ENCODE results near the gene PAGE4. TPM values are rescaled to one million over a fixed set of nuclear protein-coding genes. Genes with fewer than 3 reads are reported as not detected.

Gene PAGE4
- total RNA-seq, 2 experiments from 2014 or later: not detected

GRCh38 chrX:49879656-49880277 is 50.7 kb downstream of the PAGE4 start:
- TF ChIP-seq CTCF (IDR thresholded peaks at IDR 0.05): no peak
- no peaks in the 10 kb centered on the region for H3K27me3 Mint-ChIP-seq
- H3K4me3 Mint-ChIP-seq: peak overlapping the region; percentile 89
- ChIA-PET CTCF (interaction anchor here (1.0 to 1.9 kb wide), 3 partner anchors 39 to 42 kb away, joined by 3 to 9 read pairs (median 9); partner anchors contain the start of gene CLCN5), POLR2A (no interaction called here)
- H3K27me3 ChIP-seq (ENCODE audit: control insufficient read depth in 1 of 2, insufficient read depth in 2 of 2, low read length in 2 of 2): no peaks in the 10 kb centered on the region
- H3K36me3 ChIP-seq (ENCODE audit: insufficient read depth, low read length): no peaks in the 10 kb centered on the region
- H3K9me3 Mint-ChIP-seq: no peaks in the 10 kb centered on the region
- intact Hi-C loops (cut with DNase I, micrococcal nuclease): loop anchor here (5.0 kb wide), 2 partner anchors 43 to 1202 kb away; partner anchors contain the start of gene CLCN5 (in 1 of the 2)
- DNase-seq (peak in 4 of 14 experiments; percentile 16 to 34 (median 28)), ATAC-seq (ENCODE audit: poor library complexity) (peak; percentile 2)
- H3K9me3 ChIP-seq (ENCODE audit: control insufficient read depth in 1 of 2, insufficient read depth in 1 of 2, low read length in 2 of 2): no peaks in the 10 kb centered on the region
- H3K27ac ChIP-seq (ENCODE audit: low read depth in 1 of 2, low read length in 2 of 2): peak overlapping the region in 1 of 2 donors; percentile 46
- peaks cover 34% of the 10 kb centered on the region for H3K4me1 Mint-ChIP-seq (ENCODE audit: low read depth)
- peaks cover 4% of the 10 kb centered on the region for H3K36me3 Mint-ChIP-seq (ENCODE audit: low read depth)
- peak overlapping the region; percentile 89 for H3K27ac Mint-ChIP-seq
- peaks cover 32% of the 10 kb centered on the region for H3K4me1 ChIP-seq (ENCODE audit: insufficient read depth, low read length)
- H3K4me3 ChIP-seq (ENCODE audit: low read length): peak overlapping the region; percentile 64

GRCh38 chrX:49880668-49881067 is 51.6 kb downstream of the PAGE4 start:
- H3K27ac Mint-ChIP-seq: no peak overlapping the region
- peaks cover 32% of the 10 kb centered on the region for H3K4me1 ChIP-seq (ENCODE audit: insufficient read depth, low read length)
- POLR2A ChIA-PET: no interaction called here
- H3K4me3 Mint-ChIP-seq: peak overlapping the region; percentile 89
- no peaks in the 10 kb centered on the region for H3K36me3 ChIP-seq (ENCODE audit: insufficient read depth, low read length)
- H3K4me3 ChIP-seq (ENCODE audit: low read length): no peak overlapping the region
- no peaks in the 10 kb centered on the region for H3K9me3 ChIP-seq (ENCODE audit: control insufficient read depth in 1 of 2, insufficient read depth in 1 of 2, low read length in 2 of 2)
- H3K27ac ChIP-seq (ENCODE audit: low read depth in 1 of 2, low read length in 2 of 2): no peak overlapping the region
- peaks cover 4% of the 10 kb centered on the region for H3K36me3 Mint-ChIP-seq (ENCODE audit: low read depth)
- no peaks in the 10 kb centered on the region for H3K27me3 ChIP-seq (ENCODE audit: control insufficient read depth in 1 of 2, insufficient read depth in 2 of 2, low read length in 2 of 2)
- CTCF ChIA-PET: no interaction called here
- ATAC-seq (ENCODE audit: poor library complexity) (no peak), DNase-seq (peak in 1 of 14 experiments; percentile 13)
- H3K4me1 Mint-ChIP-seq (ENCODE audit: low read depth): peaks cover 34% of the 10 kb centered on the region
- no peaks in the 10 kb centered on the region for H3K27me3 Mint-ChIP-seq
- intact Hi-C loops (cut with DNase I, micrococcal nuclease): no loop called here
- no peaks in the 10 kb centered on the region for H3K9me3 Mint-ChIP-seq
- TF ChIP-seq CTCF (IDR thresholded peaks at IDR 0.05): no peak

Other genes with a start within 250 kb of the PAGE4 start
- not detected for gene GAGE12H, start 249.4 kb upstream of the PAGE4 start, total RNA-seq
- gene GAGE2A, start 239.8 kb upstream of the PAGE4 start, total RNA-seq: not detected
- gene GAGE1, start 230.3 kb upstream of the PAGE4 start, total RNA-seq: not detected
- not detected for gene PAGE1, start 133.3 kb upstream of the PAGE4 start, total RNA-seq
- 1 to 10 TPM; 2.7 to 3.2 TPM for gene USP27X, start 50.2 kb downstream of the PAGE4 start, total RNA-seq
- gene CLCN5, start 93.3 kb downstream of the PAGE4 start, total RNA-seq: 1 to 10 TPM in 1 of 2 experiments, under 1 TPM in 1; 0.61 to 1.6 TPM

All from CD4-positive, alpha-beta T cell (primary cell).